Transverse colon (tissue), 4 donors: ENCODE measurements around the gene MRFAP1L1.

Experiments
- CTCF ChIP-seq, 5 experiments: fragments of 200-600 bp in 3 of 5; fragments of 450-650 bp in 2 of 5; sonication (generic) in 3 of 5; IDR thresholded peaks; 1 replicate in 2 of 5; 2 replicates in 3 of 5; pipeline ENCODE4 v1.5.1; 2016 to 2017; ENCODE audit warnings: antibody characterized with exemption in 5 of 5, inconsistent platforms in 3 of 5, mild to moderate bottlenecking in 2 of 5, moderate library complexity in 1 of 5
- EP300 ChIP-seq: sonication (generic); formaldehyde crosslinking; IDR thresholded peaks from one replicate; pipeline ENCODE4 v1.6.1; 2017; ENCODE audit warnings: antibody characterized with exemption, low read depth
- POLR2AphosphoS5 ChIP-seq, 3 donors: sonication (generic); formaldehyde crosslinking; IDR thresholded peaks; one replicate each; pipeline ENCODE4 v1.6.1; 2016; ENCODE audit warnings: antibody characterized with exemption in 3 of 3

GRCh38 chr4:6746721-6747293, 37.1 kb upstream of the MRFAP1L1 start:
- TF ChIP-seq CTCF (IDR thresholded peaks at IDR 0.05), result no peak
- no peak for TF ChIP-seq EP300
- TF ChIP-seq POLR2AphosphoS5 (IDR thresholded peaks at IDR 0.05), result no peak
